Measurements from ENCODE around the gene NLRP10.

The NLRP10 gene

DNA sequence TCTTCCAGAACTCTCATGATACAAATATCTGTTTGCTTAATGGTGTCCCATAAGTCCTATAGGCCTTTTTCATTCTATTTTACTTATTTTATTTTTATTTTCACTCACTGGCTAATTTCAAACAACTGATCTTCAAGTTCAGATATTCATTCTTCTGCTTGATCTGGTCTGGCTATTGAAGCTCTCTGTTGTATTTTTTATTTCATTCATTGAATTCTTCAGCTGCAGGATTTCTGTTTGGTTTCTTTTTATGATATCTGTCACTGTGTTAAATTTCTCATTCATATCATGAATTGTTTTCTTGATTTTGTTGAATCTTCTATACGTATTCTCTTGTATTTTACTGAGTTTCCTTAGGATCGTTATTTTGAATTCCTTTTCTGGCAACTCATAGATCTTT is 21.1 kb downstream of the NLRP10 start:
- Mint-ChIP-seq H3K36me3 (no peaks in the 10 kb centered on the region), H3K9me3 (peaks cover 5% of the 10 kb centered on the region)

DNA sequence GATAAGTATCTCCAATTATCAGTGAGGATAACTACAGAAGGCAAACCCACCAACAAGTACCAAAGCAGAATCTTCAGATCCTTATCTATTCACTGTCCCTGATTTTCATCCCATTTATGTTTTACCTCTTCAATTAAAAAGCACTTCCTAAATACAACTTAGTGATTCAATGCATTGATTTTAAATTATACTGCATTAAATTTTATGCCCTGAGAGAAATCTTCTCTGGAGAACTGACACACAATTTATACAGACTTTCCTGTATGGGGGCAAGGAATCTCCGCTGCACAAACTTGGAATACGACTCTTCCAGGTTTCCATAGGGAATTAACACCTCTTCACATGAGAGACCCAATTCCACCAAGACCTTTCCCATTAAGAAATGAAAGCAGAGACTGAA is 23.6 kb downstream of the NLRP10 start, which contains the start of gene OR10A3:
Gene OR10A3 (minus strand): TSS at position 101 of the 400 bp plus-strand sequence. CDS start 2,188 bp downstream, outside the sequence.
- Mint-ChIP-seq H3K27me3 (peaks cover 7% of the 10 kb centered on the region), H3K36me3 (no peaks in the 10 kb centered on the region)

More for the DNA sequence above, 21.1 kb downstream of the NLRP10 start:
- Mint-ChIP-seq H3K4me1 (no peaks in the 10 kb centered on the region), H3K27ac (no peak overlapping the region), H3K27me3 (peaks cover 15% of the 10 kb centered on the region), H3K4me3 (no peak overlapping the region)

DNA sequence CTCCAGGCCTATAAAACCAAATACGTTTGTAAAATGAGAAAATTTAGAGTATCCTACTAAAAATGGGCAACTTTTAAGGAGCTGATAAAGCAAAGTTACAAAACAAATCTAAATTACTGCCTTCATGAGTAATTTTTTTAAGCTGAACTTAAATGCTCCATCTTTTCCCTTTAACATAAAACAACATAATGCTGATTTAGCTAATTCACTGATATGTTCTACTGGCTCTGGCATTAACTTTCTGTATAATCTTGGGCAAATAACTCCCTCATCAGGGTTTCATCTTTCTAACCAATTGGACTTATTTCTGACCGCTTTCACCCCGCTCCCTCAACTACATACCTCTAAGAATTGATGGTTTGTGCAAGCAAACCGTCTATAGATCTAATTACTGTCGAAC is 24.1 kb downstream of the NLRP10 start:
- peaks cover 5% of the 10 kb centered on the region for H3K9me3 Mint-ChIP-seq
- H3K4me3 Mint-ChIP-seq, result no peak overlapping the region
- H3K27ac Mint-ChIP-seq, result no peak overlapping the region
- no peaks in the 10 kb centered on the region for H3K4me1 Mint-ChIP-seq
- peaks cover 6% of the 10 kb centered on the region for H3K27me3 Mint-ChIP-seq
- H3K36me3 Mint-ChIP-seq, result no peaks in the 10 kb centered on the region

More for the DNA sequence above, 23.6 kb downstream of the NLRP10 start, which contains the start of gene OR10A3:
- H3K27ac Mint-ChIP-seq, result no peak within 1 kb of the TSS
- H3K9me3 Mint-ChIP-seq, result peaks cover 5% of the 10 kb centered on the region
- no peaks in the 10 kb centered on the region for H3K4me1 Mint-ChIP-seq
- no peak within 1 kb of the TSS for H3K4me3 Mint-ChIP-seq

DNA sequence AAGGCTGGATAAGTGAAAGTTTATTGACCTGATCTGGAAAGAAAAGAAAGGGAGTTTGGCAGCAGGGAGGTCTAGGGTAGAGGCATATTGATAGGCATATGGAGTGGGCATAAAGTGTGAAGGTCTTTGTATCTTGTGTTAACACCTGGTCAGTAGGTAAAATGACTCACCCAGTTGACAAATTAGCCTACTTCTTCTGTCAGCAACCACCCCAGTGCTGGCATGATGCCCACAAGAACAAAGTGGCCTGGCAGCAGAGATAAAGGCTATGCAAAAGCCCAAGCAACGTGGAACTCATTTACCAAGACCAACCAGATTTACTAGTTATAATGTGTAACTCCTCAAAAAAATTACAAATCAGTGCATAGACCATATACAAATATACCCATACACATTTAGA is 28.6 kb downstream of the NLRP10 start:
- H3K9me3 Mint-ChIP-seq, result no peaks in the 10 kb centered on the region
- no peaks in the 10 kb centered on the region for H3K36me3 Mint-ChIP-seq
- H3K4me3 Mint-ChIP-seq, result no peak overlapping the region
- H3K27me3 Mint-ChIP-seq, result peaks cover 11% of the 10 kb centered on the region
- no peak overlapping the region for H3K27ac Mint-ChIP-seq
- no peaks in the 10 kb centered on the region for H3K4me1 Mint-ChIP-seq

DNA sequence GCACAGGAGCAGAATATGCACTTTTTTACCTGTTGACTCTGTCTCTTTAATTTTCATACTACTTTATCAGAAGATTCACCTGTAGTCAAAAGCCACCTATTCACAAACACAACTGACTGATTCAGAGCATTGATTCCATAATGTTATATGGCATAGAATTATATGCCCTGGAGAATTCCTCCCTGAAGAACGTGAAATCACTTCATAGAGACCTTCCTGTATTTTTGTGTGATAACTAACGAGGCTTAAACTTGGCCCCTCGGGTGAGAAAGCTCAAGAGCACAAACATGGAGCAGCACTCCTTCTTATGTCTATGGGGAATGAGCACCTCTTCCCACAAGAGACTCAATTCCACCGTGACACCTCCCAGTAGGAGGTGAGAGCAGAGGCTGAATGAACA is 34.1 kb downstream of the NLRP10 start, which contains the start of gene OR10A6:
Gene OR10A6 (minus strand): TSS at position 101 of the 400 bp plus-strand sequence. CDS start 2,606 bp downstream, outside the sequence.
- Mint-ChIP-seq H3K36me3 (no peaks in the 10 kb centered on the region), H3K4me1 (no peaks in the 10 kb centered on the region), H3K27me3 (peaks cover 20% of the 10 kb centered on the region), H3K27ac (no peak within 1 kb of the TSS), H3K4me3 (no peak within 1 kb of the TSS), H3K9me3 (no peaks in the 10 kb centered on the region)

DNA sequence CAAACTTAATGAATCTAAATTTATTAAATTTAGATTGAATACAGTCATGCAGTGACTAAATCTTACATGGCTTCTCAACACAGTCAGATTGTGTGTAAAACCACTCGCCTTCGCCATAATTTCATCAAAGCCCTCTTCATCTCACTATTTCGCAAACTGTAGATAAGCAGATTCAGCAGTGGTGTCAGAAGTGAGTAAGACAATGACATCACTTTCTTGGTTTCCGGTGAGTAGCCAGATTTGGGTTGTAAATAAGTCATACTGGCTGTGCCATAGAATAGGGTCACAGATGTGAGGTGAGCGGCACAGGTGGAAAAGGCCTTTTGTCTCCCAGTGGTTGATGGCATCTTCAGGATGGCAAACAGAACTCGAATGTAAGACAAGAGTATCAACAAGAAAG is 37.6 kb downstream of the NLRP10 start:
- Mint-ChIP-seq H3K27ac (no peak overlapping the region), H3K4me3 (no peak overlapping the region), H3K27me3 (peaks cover 17% of the 10 kb centered on the region), H3K36me3 (no peaks in the 10 kb centered on the region), H3K4me1 (no peaks in the 10 kb centered on the region), H3K9me3 (no peaks in the 10 kb centered on the region)

DNA sequence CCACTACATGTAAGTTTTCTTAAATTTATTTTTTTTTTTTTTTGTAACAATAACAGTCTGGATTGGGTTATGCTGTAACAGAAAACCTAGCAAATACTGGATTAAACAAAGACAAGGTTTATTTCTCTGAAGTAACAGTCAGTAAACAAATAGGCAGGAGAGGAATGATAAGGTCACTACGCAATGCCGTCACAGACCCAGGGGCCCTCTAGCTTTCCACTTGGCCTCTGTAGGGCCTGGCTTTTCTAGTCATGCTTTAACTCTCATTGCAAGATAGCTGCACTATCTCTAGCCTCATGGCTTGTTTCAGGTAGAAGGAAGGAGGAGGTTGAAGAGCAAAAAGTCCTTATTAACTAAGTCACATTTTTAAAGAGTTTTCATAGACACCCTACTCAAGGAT is 40.7 kb downstream of the NLRP10 start:
- Mint-ChIP-seq H3K27me3 (peaks cover 10% of the 10 kb centered on the region), H3K4me3 (no peak overlapping the region), H3K9me3 (no peaks in the 10 kb centered on the region), H3K36me3 (no peaks in the 10 kb centered on the region), H3K27ac (no peak overlapping the region), H3K4me1 (no peaks in the 10 kb centered on the region)

DNA sequence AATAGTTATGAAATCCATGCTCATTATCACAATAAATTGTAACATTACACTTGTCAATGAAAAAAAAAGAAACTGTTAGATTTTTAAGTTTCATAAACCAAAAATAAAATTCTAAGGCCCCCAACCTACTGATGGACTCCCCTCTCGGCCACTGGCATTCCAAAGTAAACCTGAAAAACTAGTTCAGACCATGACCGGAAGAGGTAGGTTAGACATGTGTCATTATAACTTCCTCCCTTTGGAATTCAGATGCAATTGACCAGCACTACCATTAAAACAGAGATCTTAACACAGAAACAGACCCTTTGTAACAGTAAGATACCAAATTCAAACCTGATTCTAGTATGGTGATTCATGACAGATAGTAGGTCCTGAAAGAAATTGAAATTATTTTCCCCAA is 47.1 kb downstream of the NLRP10 start:
- no peak overlapping the region for H3K4me3 Mint-ChIP-seq
- H3K27me3 Mint-ChIP-seq, result no peaks in the 10 kb centered on the region
- H3K36me3 Mint-ChIP-seq, result no peaks in the 10 kb centered on the region
- no peaks in the 10 kb centered on the region for H3K4me1 Mint-ChIP-seq
- no peak overlapping the region for H3K27ac Mint-ChIP-seq
- H3K9me3 Mint-ChIP-seq, result no peaks in the 10 kb centered on the region

Measured in activated naive CD4-positive, alpha-beta T cell treated with anti-CD3 and anti-CD28 coated beads, Interleukin-2, amount 50 U/mL, for 24 hours (primary cell).